ENCODE data around the gene GULP1. TPM values are rescaled to one million over a fixed set of nuclear protein-coding genes. Genes with fewer than 3 reads are reported as not detected.

Gene GULP1
- total and polyA plus RNA-seq, 2 experiments from 2014 or later: 94.6 to 181 TPM

- no peak for TF ChIP-seq ETS1 (IDR thresholded peaks at IDR 0.05)
- no peak for TF ChIP-seq NANOG (IDR thresholded peaks at IDR 0.05; ENCODE audit: borderline replicate concordance)
- no peak for TF ChIP-seq EZH2phosphoT487 (IDR thresholded peaks at IDR 0.05; ENCODE audit: unreplicated experiment)
- TF ChIP-seq EZH2 (IDR thresholded peaks at IDR 0.05; ENCODE audit: low read depth, unreplicated experiment): no peak
Observed at GRCh38 chr2:188272121-188272520, 19.6 kb upstream of the GULP1 start (continued).

DNA sequence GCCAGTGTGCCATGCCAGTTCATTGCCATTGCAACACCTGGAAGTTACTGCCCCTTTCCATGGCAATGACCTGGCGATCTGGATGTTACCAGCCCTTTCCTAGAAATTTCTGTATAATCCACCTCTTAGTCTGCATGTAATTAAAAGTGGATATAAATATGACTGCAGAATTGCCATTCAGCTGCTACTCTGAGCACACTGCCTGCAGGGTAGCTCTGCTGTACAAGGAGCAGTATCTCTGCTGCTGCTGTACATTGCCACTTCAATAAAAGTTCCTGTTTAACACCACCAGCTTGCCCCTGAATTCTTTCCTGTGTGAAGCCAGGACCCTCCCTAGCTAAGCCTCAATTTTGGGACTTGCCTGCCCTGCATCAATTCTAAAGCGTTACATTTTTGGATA lies 17.4 kb upstream of the GULP1 start:
- peaks cover 7% of the 10 kb centered on the region; the same call in 1 of the 2 replicates for H3F3A ChIP-seq (replicated peaks; ENCODE audit: low read depth)
- H4K20me1 ChIP-seq (replicated peaks; ENCODE audit: insufficient read depth): no peaks in the 10 kb centered on the region
- Mint-ChIP-seq H3K27ac (peak overlapping the region; percentile 77; the same call in 1 of the 2 replicates), H3K4me1 (peaks cover 56% of the 10 kb centered on the region), H3K9me3 (peaks cover 4% of the 10 kb centered on the region; the same call in 2 of the 3 replicates), H3K36me3 (ENCODE audit: low read depth) (peaks cover 17% of the 10 kb centered on the region; the same call in 2 of the 3 replicates), H3K27me3 (ENCODE audit: insufficient read depth, low read depth, poor library complexity) (peaks cover 8% of the 10 kb centered on the region), H3K4me3 (no peak overlapping the region)
- H3K9me2 ChIP-seq (ENCODE audit: insufficient read depth): no peaks in the 10 kb centered on the region
- no peak for DNase-seq (ENCODE audit: low spot score)
- TF ChIP-seq, protein P1, sequence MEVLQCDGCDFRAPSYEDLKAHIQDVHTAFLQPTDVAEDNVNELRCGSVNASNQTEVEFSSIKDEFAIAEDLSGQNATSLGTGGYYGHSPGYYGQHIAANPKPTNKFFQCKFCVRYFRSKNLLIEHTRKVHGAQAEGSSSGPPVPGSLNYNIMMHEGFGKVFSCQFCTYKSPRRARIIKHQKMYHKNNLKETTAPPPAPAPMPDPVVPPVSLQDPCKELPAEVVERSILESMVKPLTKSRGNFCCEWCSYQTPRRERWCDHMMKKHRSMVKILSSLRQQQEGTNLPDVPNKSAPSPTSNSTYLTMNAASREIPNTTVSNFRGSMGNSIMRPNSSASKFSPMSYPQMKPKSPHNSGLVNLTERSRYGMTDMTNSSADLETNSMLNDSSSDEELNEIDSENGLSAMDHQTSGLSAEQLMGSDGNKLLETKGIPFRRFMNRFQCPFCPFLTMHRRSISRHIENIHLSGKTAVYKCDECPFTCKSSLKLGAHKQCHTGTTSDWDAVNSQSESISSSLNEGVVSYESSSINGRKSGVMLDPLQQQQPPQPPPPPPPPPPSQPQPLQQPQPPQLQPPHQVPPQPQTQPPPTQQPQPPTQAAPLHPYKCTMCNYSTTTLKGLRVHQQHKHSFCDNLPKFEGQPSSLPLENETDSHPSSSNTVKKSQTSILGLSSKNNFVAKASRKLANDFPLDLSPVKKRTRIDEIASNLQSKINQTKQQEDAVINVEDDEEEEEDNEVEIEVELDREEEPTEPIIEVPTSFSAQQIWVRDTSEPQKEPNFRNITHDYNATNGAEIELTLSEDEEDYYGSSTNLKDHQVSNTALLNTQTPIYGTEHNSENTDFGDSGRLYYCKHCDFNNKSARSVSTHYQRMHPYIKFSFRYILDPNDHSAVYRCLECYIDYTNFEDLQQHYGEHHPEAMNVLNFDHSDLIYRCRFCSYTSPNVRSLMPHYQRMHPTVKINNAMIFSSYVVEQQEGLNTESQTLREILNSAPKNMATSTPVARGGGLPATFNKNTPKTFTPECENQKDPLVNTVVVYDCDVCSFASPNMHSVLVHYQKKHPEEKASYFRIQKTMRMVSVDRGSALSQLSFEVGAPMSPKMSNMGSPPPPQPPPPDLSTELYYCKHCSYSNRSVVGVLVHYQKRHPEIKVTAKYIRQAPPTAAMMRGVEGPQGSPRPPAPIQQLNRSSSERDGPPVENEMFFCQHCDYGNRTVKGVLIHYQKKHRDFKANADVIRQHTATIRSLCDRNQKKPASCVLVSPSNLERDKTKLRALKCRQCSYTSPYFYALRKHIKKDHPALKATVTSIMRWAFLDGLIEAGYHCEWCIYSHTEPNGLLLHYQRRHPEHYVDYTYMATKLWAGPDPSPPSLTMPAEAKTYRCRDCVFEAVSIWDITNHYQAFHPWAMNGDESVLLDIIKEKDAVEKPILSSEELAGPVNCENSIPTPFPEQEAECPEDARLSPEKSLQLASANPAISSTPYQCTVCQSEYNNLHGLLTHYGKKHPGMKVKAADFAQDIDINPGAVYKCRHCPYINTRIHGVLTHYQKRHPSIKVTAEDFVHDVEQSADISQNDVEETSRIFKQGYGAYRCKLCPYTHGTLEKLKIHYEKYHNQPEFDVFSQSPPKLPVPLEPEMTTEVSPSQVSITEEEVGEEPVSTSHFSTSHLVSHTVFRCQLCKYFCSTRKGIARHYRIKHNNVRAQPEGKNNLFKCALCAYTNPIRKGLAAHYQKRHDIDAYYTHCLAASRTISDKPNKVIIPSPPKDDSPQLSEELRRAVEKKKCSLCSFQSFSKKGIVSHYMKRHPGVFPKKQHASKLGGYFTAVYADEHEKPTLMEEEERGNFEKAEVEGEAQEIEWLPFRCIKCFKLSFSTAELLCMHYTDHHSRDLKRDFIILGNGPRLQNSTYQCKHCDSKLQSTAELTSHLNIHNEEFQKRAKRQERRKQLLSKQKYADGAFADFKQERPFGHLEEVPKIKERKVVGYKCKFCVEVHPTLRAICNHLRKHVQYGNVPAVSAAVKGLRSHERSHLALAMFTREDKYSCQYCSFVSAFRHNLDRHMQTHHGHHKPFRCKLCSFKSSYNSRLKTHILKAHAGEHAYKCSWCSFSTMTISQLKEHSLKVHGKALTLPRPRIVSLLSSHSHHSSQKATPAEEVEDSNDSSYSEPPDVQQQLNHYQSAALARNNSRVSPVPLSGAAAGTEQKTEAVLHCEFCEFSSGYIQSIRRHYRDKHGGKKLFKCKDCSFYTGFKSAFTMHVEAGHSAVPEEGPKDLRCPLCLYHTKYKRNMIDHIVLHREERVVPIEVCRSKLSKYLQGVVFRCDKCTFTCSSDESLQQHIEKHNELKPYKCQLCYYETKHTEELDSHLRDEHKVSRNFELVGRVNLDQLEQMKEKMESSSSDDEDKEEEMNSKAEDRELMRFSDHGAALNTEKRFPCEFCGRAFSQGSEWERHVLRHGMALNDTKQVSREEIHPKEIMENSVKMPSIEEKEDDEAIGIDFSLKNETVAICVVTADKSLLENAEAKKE (CRISPR knock-in tag; IDR thresholded peaks at IDR 0.05): no peak
- TF ChIP-seq ZNF114 (CRISPR knock-in tag; IDR thresholded peaks at IDR 0.05) (no peak), NANOG (IDR thresholded peaks at IDR 0.05; ENCODE audit: borderline replicate concordance) (no peak)
- no peak overlapping the region for H3K4me3 ChIP-seq
- no peak overlapping the region for H2AFZ ChIP-seq
- peaks cover 45% of the 10 kb centered on the region for H3K4me1 ChIP-seq (ENCODE audit: insufficient read depth)
- peak overlapping the region; percentile 32; the same call in 1 of the 2 replicates for H3K4me2 ChIP-seq
- peak overlapping the region; percentile 91 for H3K27ac ChIP-seq (ENCODE audit: low read depth)
- no peaks in the 10 kb centered on the region for H3K79me2 ChIP-seq (replicated peaks; ENCODE audit: insufficient read depth)
- H3K27me3 ChIP-seq (ENCODE audit: insufficient read depth): no peaks in the 10 kb centered on the region
- H3K36me3 ChIP-seq (ENCODE audit: insufficient read depth): no peaks in the 10 kb centered on the region
- no peak for ATAC-seq

Data from GM23338 (cell line).